GM12873 (cell line): ENCODE results near the gene THSD4.

Experiments
- TF ChIP-seq, protein P1 (sequence below): IDR thresholded peaks from 2 replicates; pipeline ENCODE4 v1.5.1; 2012; ENCODE audit warnings: low read depth, mild to moderate bottlenecking, moderate library complexity, low read length, control low read depth; ENCODE audit not compliant: insufficient read depth; ENCODE audit errors: missing control alignments

The THSD4 gene

DNA sequence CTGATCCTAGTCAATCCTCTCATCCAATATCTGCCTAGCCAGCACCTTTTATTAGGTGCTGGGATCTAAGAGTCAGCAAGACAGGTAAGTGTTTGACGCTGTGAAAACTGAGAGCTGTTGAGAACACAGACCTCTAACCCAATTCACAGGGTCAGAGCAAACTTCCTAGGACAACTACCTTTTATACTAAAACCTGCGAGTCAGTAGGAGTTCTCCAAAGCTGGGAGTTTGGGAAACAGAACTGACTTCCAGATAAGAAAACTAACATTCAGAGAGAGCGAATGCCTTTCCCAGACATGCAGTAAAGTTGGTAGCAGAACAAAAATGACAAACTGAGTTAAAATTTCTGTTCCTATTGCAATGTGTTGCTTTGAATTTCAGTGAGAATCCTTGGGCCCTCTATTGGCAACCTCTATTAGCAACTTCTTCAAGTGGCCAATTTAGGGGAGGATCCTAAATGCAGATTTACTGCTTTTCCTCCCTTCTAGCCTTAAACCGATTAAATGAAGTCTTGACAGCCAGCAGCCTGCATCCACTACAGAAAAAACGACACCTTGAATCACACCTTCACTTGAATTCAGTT lies 706.4 kb downstream of the THSD4 start:
- TF ChIP-seq, protein P1, sequence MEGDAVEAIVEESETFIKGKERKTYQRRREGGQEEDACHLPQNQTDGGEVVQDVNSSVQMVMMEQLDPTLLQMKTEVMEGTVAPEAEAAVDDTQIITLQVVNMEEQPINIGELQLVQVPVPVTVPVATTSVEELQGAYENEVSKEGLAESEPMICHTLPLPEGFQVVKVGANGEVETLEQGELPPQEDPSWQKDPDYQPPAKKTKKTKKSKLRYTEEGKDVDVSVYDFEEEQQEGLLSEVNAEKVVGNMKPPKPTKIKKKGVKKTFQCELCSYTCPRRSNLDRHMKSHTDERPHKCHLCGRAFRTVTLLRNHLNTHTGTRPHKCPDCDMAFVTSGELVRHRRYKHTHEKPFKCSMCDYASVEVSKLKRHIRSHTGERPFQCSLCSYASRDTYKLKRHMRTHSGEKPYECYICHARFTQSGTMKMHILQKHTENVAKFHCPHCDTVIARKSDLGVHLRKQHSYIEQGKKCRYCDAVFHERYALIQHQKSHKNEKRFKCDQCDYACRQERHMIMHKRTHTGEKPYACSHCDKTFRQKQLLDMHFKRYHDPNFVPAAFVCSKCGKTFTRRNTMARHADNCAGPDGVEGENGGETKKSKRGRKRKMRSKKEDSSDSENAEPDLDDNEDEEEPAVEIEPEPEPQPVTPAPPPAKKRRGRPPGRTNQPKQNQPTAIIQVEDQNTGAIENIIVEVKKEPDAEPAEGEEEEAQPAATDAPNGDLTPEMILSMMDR, result no peak

- TF ChIP-seq, protein P1, result no peak
Measured at GRCh38 chr15:71822890-71823630, 707.8 kb downstream of the THSD4 start.

GRCh38 chr15:71823801-71824200 lies 708.5 kb downstream of the THSD4 start:
- TF ChIP-seq, protein P1, result no peak

DNA sequence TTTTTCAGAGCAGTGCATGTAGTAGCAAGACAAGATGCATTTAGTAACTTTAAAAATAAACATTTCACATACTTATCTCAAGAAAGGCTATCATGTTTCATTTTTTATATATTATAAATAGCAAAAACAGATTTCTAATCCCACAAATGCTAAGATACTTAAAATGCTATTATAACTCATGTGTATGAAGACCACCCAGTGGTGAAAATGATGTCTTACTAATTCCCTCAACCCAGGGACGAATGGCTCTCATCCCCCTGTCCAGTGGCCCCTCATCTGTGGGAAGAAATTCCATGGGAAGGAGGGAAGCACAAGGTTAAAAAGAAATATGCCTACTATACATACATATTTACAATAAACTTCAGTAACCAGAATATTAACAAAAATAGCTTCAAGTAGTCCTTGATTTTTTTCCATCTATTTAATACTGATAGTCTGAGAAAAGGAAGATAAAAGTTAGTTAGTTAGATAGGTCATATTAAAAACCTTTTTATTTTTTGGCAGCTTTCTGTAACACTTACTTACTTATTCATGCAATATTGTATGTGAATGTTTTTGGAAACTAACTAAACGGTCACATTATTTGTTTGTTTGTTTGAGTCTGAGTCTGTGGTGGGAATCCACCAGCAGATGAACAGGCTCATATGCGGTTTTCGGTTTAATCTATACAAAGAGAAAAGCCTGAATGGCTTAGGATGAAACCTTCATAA lies 709.9 kb downstream of the THSD4 start:
- TF ChIP-seq, protein P1, result no peak

DNA sequence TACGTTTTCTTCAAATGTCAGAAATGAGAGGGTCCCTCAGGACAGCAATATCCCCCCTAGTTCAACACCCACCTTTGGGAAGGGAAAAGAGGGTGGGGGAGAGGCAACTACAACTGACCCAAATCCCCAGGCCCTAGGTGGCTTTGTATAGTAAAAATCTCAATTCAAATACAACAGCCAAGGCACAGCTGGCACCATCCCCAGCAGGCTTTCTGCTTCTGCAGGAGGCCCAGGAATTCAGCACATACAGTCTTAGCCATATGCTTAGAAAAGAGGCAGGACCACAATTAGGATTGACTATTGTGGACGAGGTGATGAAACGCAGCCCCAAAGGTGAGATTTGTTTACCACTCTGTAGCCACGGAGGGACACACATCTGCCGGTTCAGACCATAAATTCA lies 710.9 kb downstream of the THSD4 start:
- TF ChIP-seq, protein P1, result no peak

- TF ChIP-seq, protein P1, result no peak
Measured at GRCh38 chr15:71830981-71831380, 715.7 kb downstream of the THSD4 start.
